Gastroesophageal sphincter (tissue), 4 donors: ENCODE measurements around the gene RANBP1. TPM values are rescaled to one million over a fixed set of nuclear protein-coding genes. Genes with fewer than 3 reads are reported as not detected.

Source experiments
- ATAC-seq: fragments of 150-250 bp; one replicate; pipeline ENCODE4 v1.9.1; 2016; ENCODE audit warnings: mild to moderate bottlenecking, moderate library complexity
- H3K27ac ChIP-seq, 4 donors: fragments of 200-600 bp; sonication (generic) in 3 of 4; 1 replicate in 3 of 4; 2 replicates in 1 of 4; pipeline ENCODE4 v1.5.1; 2016 to 2019
- H3K27me3 ChIP-seq: fragments of 200-600 bp; sonication (generic); one replicate; pipeline ENCODE4 v1.5.1; 2019
- H3K36me3 ChIP-seq, 2 donors: fragments of 200-600 bp; sonication (generic); one replicate each; pipeline ENCODE4 v1.5.1; 2019; ENCODE audit warnings: control low read depth in 1 of 2
- H3K4me1 ChIP-seq, 3 donors: fragments of 200-600 bp; sonication (generic); 1 replicate in 2 of 3; 2 replicates in 1 of 3; pipeline ENCODE4 v1.5.1; 2016 to 2019; ENCODE audit warnings: control low read depth in 2 of 3
- H3K4me3 ChIP-seq, 2 donors: fragments of 200-600 bp; sonication (generic); one replicate each; pipeline ENCODE4 v1.5.1; 2019; ENCODE audit warnings: mild to moderate bottlenecking in 1 of 2, moderate library complexity in 1 of 2
- H3K9me3 ChIP-seq, 3 donors: fragments of 200-600 bp; sonication (generic); one replicate each; pipeline ENCODE4 v1.5.1; 2017 to 2019; ENCODE audit warnings: control low read depth in 2 of 3
- CTCF ChIP-seq, 4 experiments: fragments of 200-600 bp in 2 of 4; fragments of 450-650 bp in 2 of 4; sonication (generic) in 1 of 4; IDR thresholded peaks; one replicate each; pipeline ENCODE4 v1.5.1; 2017 to 2019; ENCODE audit warnings: antibody characterized with exemption in 4 of 4, mild to moderate bottlenecking in 2 of 4, moderate library complexity in 2 of 4
- EP300 ChIP-seq: sonication (generic); formaldehyde crosslinking; IDR thresholded peaks from one replicate; pipeline ENCODE4 v1.6.1; 2017; ENCODE audit warnings: antibody characterized with exemption, mild to moderate bottlenecking
- POLR2A ChIP-seq, 2 donors: fragments of 450-650 bp; IDR thresholded peaks; one replicate each; pipeline ENCODE4 v1.6.1; 2017; ENCODE audit warnings: antibody characterized with exemption in 2 of 2, mild to moderate bottlenecking in 2 of 2, moderate library complexity in 1 of 2
- POLR2AphosphoS5 ChIP-seq: sonication (generic); formaldehyde crosslinking; IDR thresholded peaks from one replicate; pipeline ENCODE4 v1.6.1; 2017; ENCODE audit warnings: antibody characterized with exemption
- WGBS, 2 donors: methylation state at CpG; one replicate each; pipeline ENCODE4 v1.1.5; 2018; ENCODE audit warnings: low coverage in 1 of 2; 5-methylcytosine and 5-hydroxymethylcytosine counted together
- total RNA-seq, 4 donors: library from RNA; depleted of rRNA; stranded (reverse); fragments of >200 nt; gene quantifications; one replicate each; pipeline ENCODE4 v1.1.0, GENCODE V29; 2016

Gene RANBP1
- total RNA-seq, 4 donors from 2014 or later, result 115 to 162 (median 158) TPM

GRCh38 chr22:20092477-20092854 lies 23.4 kb upstream of the RANBP1 start:
- 85 to 88% methylated on average over 5 to 6 of the region's 11 CpGs for WGBS, 2 donors
- ATAC-seq, result no peak
- no peaks in the 10 kb centered on the region for H3K9me3 ChIP-seq
- no peak overlapping the region for H3K27ac ChIP-seq
- no peak overlapping the region for H3K4me3 ChIP-seq
- no peaks in the 10 kb centered on the region for H3K4me1 ChIP-seq
- TF ChIP-seq EP300, result no peak
- H3K27me3 ChIP-seq, result no peaks in the 10 kb centered on the region
- peaks cover 0 to 100% of the 10 kb centered on the region in 2 donors for H3K36me3 ChIP-seq

GRCh38 chr22:20093418-20094196 lies 22.3 kb upstream of the RANBP1 start:
- H3K4me1 ChIP-seq, result no peaks in the 10 kb centered on the region
- no peak for TF ChIP-seq CTCF (IDR thresholded peaks at IDR 0.05)
- no peak for TF ChIP-seq POLR2AphosphoS5
- TF ChIP-seq EP300, result no peak
- TF ChIP-seq POLR2A (IDR thresholded peaks at IDR 0.05), result no peak
- no peaks in the 10 kb centered on the region for H3K9me3 ChIP-seq
- H3K36me3 ChIP-seq, result peaks cover 0 to 100% of the 10 kb centered on the region in 2 donors
- no peak for ATAC-seq
- no peak overlapping the region for H3K27ac ChIP-seq
- H3K27me3 ChIP-seq, result no peaks in the 10 kb centered on the region
- WGBS, 2 donors, result 80 to 87% methylated on average over 2 to 7 of the region's 13 CpGs
- H3K4me3 ChIP-seq, result no peak overlapping the region

GRCh38 chr22:20094197-20094807 lies 21.6 kb upstream of the RANBP1 start:
- Histone ChIP-seq H3K4me1 (no peaks in the 10 kb centered on the region), H3K27ac (no peak overlapping the region), H3K27me3 (no peaks in the 10 kb centered on the region), H3K36me3 (peaks cover 0 to 100% of the 10 kb centered on the region in 2 donors), H3K4me3 (no peak overlapping the region), H3K9me3 (no peaks in the 10 kb centered on the region)
- 88 to 93% methylated on average over 10 to 11 of the region's 15 CpGs for WGBS, 2 donors
- TF ChIP-seq POLR2AphosphoS5 (no peak), POLR2A (IDR thresholded peaks at IDR 0.05) (no peak), CTCF (IDR thresholded peaks at IDR 0.05) (no peak), EP300 (no peak)
- no peak for ATAC-seq

- TF ChIP-seq EP300 (no peak), CTCF (IDR thresholded peaks at IDR 0.05) (no peak), POLR2A (IDR thresholded peaks at IDR 0.05) (no peak), POLR2AphosphoS5 (no peak)
- H3K9me3 ChIP-seq, result no peaks in the 10 kb centered on the region
- H3K36me3 ChIP-seq, result peaks cover 0 to 100% of the 10 kb centered on the region in 2 donors
- H3K27me3 ChIP-seq, result no peaks in the 10 kb centered on the region
- H3K27ac ChIP-seq, result no peak overlapping the region
- H3K4me3 ChIP-seq, result no peak overlapping the region
- ATAC-seq, result no peak
- 85 to 91% methylated on average over 4 of the region's 4 CpGs for WGBS, 2 donors
- H3K4me1 ChIP-seq, result no peaks in the 10 kb centered on the region
Observed at GRCh38 chr22:20095521-20095920, 20.4 kb upstream of the RANBP1 start.

GRCh38 chr22:20096574-20097420 lies 19.1 kb upstream of the RANBP1 start:
- H3K4me3 ChIP-seq, result no peak overlapping the region
- no peak for TF ChIP-seq EP300
- no peak for TF ChIP-seq POLR2AphosphoS5
- TF ChIP-seq POLR2A (IDR thresholded peaks at IDR 0.05), result no peak
- no peak for TF ChIP-seq CTCF (IDR thresholded peaks at IDR 0.05)
- no peaks in the 10 kb centered on the region for H3K4me1 ChIP-seq
- H3K27me3 ChIP-seq, result no peaks in the 10 kb centered on the region
- no peak for ATAC-seq
- H3K36me3 ChIP-seq, result peaks cover 0 to 100% of the 10 kb centered on the region in 2 donors
- no peaks in the 10 kb centered on the region for H3K9me3 ChIP-seq
- no peak overlapping the region for H3K27ac ChIP-seq
- 90 to 100% methylated on average over 2 of the region's 2 CpGs for WGBS, 2 donors
